HG02885 (cell line): ENCODE results near the gene IFNE.
"Not testable (repeated sequence)": the region's sequence is repeated elsewhere in the genome, so short reads cannot be mapped to it uniquely, and the experiment has no call there.

Source experiments
- ATAC-seq: cut with Tn5 transposase; IDR thresholded peaks from one replicate; pipeline ENCODE4 v1.9.1; 2021; ENCODE audit warnings: mild to moderate bottlenecking; ENCODE audit not compliant: unreplicated experiment, poor library complexity

The IFNE gene

GRCh38 chr9:21502586-21502985 lies 20.5 kb upstream of the IFNE start:
- no peak for ATAC-seq

- no peak for ATAC-seq
Observed at GRCh38 chr9:21499912-21500311, 17.8 kb upstream of the IFNE start.

- ATAC-seq, result no peak
Observed at GRCh38 chr9:21491756-21492155, 9.6 kb upstream of the IFNE start.

- no peak for ATAC-seq
Observed at GRCh38 chr9:21481470-21482056, 550 bp downstream of the IFNE start.

- ATAC-seq, result no peak
Observed at GRCh38 chr9:21479152-21479702, 2.9 kb downstream of the IFNE start.

- ATAC-seq, result peak; percentile 50
Observed at GRCh38 chr9:21477466-21477865, 4.6 kb downstream of the IFNE start.

- no peak for ATAC-seq
Observed at GRCh38 chr9:21473236-21473635, 8.9 kb downstream of the IFNE start.

GRCh38 chr9:21470126-21470525 lies 12.0 kb downstream of the IFNE start:
- no peak for ATAC-seq

GRCh38 chr9:21465859-21466518 lies 16.1 kb downstream of the IFNE start:
- ATAC-seq, result peak; percentile 87

- ATAC-seq, result no peak
Observed at GRCh38 chr9:21465138-21465537, 17.0 kb downstream of the IFNE start.

- no peak for ATAC-seq
Observed at GRCh38 chr9:21461377-21461776, 20.7 kb downstream of the IFNE start.

- peak; percentile 97 for ATAC-seq
Observed at GRCh38 chr9:21455320-21455719, 26.8 kb downstream of the IFNE start.

- no peak for ATAC-seq
Observed at GRCh38 chr9:21454149-21454548, 28.0 kb downstream of the IFNE start.

- ATAC-seq, result no peak
Observed at GRCh38 chr9:21452681-21453080, 29.4 kb downstream of the IFNE start.

- no peak for ATAC-seq
Observed at GRCh38 chr9:21450733-21451394, 31.2 kb downstream of the IFNE start.

GRCh38 chr9:21449312-21449711 lies 32.8 kb downstream of the IFNE start:
- ATAC-seq, result not testable (repeated sequence)

- ATAC-seq, result peak; percentile 89
Observed at GRCh38 chr9:21443849-21444625, 38.1 kb downstream of the IFNE start.

GRCh38 chr9:21440139-21440538 lies 42.0 kb downstream of the IFNE start, which contains the start of gene IFNA1:
IFNA1 (plus strand) TSS chr9:21440439; CDS start chr9:21440508, 69 bp downstream.
- no peak for ATAC-seq

GRCh38 chr9:21435015-21435383 lies 47.1 kb downstream of the IFNE start:
- not testable (repeated sequence) for ATAC-seq

GRCh38 chr9:21434202-21435014 lies 47.7 kb downstream of the IFNE start:
- peak; percentile 48 for ATAC-seq
